WTC11 (cell line): ENCODE data around the gene TMEM235. TPM values are rescaled to one million over a fixed set of nuclear protein-coding genes. Genes with fewer than 3 reads are reported as not detected.

Source experiments
- ATAC-seq: fragments of 200-7000 bp; cut with Tn5 transposase; 2 replicates; pipeline ENCODE4 v1.10.0; 2021; ENCODE audit warnings: mild to moderate bottlenecking, moderate library complexity
- CTCF ChIA-PET: fragments of 300-600 bp; sonication (Branson Sonifier 250); formaldehyde crosslinking; loops from one replicate; lab custom pipeline; 2021; ENCODE audit warnings: antibody characterized with exemption; lab: Charles Lee
- POLR2A ChIA-PET: fragments of 350-600 bp; sonication (Branson Sonifier 250); formaldehyde crosslinking; loops from one replicate; lab custom pipeline; 2021; ENCODE audit warnings: antibody characterized with exemption; lab: Charles Lee
- DNase-seq: peaks from one replicate; pipeline ENCODE4 v3.0.0; 2021; ENCODE audit warnings: low spot score
- H3K27ac Mint-ChIP-seq: 2 replicates; pipeline ENCODE4 v1.8.0; 2021; ENCODE audit warnings: mixed read lengths
- H3K27me3 Mint-ChIP-seq: 2 replicates; pipeline ENCODE4 v1.8.0; 2021; ENCODE audit warnings: low read depth, mild to moderate bottlenecking, moderate library complexity, mixed read lengths
- H3K36me3 Mint-ChIP-seq: 2 replicates; pipeline ENCODE4 v1.8.0; 2021; ENCODE audit warnings: mixed read lengths
- H3K4me1 Mint-ChIP-seq: 2 replicates; pipeline ENCODE4 v1.8.0; 2022; ENCODE audit warnings: mixed read lengths
- H3K4me3 Mint-ChIP-seq: 2 replicates; pipeline ENCODE4 v1.8.0; 2021; ENCODE audit warnings: mild to moderate bottlenecking, moderate library complexity, mixed read lengths
- H3K9me3 Mint-ChIP-seq: 2 replicates; pipeline ENCODE4 v1.8.0; 2021; ENCODE audit warnings: mixed read lengths
- CREB1 ChIP-seq: sonication (generic); formaldehyde crosslinking; IDR thresholded peaks from 2 replicates; pipeline ENCODE4 v1.8.0; 2023; ENCODE audit warnings: mild to moderate bottlenecking, missing genetic modification reagents
- HMGA2 ChIP-seq: fragments of 250-450 bp; sonication (Bioruptor Pico); IDR thresholded peaks from 2 replicates; pipeline ENCODE4 v1.4.0; 2021; ENCODE audit warnings: mild to moderate bottlenecking, moderate library complexity
- PRRX2 ChIP-seq: fragments of 250-450 bp; sonication (Bioruptor Pico); IDR thresholded peaks from 2 replicates; pipeline ENCODE4 v1.8.0; 2021; ENCODE audit warnings: mild to moderate bottlenecking
- RORB ChIP-seq: fragments of 250-450 bp; sonication (Bioruptor Pico); IDR thresholded peaks from 2 replicates; pipeline ENCODE4 v1.9.0; 2021; ENCODE audit warnings: mild to moderate bottlenecking
- TEAD4 ChIP-seq: sonication (generic); formaldehyde crosslinking; IDR thresholded peaks from 2 replicates; pipeline ENCODE4 v1.8.0; 2022; ENCODE audit warnings: mild to moderate bottlenecking, missing genetic modification reagents
- ZNF121 ChIP-seq: sonication (generic); formaldehyde crosslinking; IDR thresholded peaks from 2 replicates; pipeline ENCODE4 v1.8.0; 2023; ENCODE audit warnings: missing genetic modification reagents
- ZNF423 ChIP-seq: fragments of 250-450 bp; sonication (Bioruptor Pico); IDR thresholded peaks from 2 replicates; pipeline ENCODE4 v2.1.2; 2022; ENCODE audit warnings: mild to moderate bottlenecking, moderate library complexity
- ZNF671 ChIP-seq: fragments of 250-450 bp; sonication (Bioruptor Pico); IDR thresholded peaks from 2 replicates; pipeline ENCODE4 v1.8.0; 2021; ENCODE audit warnings: mild to moderate bottlenecking
- total RNA-seq: library from RNA; stranded (reverse); gene quantifications from 3 replicates; pipeline ENCODE4 v1.2.3, GENCODE V29; 2021
- TF ChIP-seq, protein P1 (sequence below): sonication (generic); formaldehyde crosslinking; IDR thresholded peaks from 2 replicates; pipeline ENCODE4 v1.8.0; 2023; ENCODE audit warnings: mild to moderate bottlenecking, missing genetic modification reagents
- TF ChIP-seq, protein P2 (sequence below): sonication (generic); formaldehyde crosslinking; IDR thresholded peaks from 2 replicates; pipeline ENCODE4 v1.8.0; 2022; ENCODE audit warnings: mild to moderate bottlenecking, missing genetic modification reagents
- TF ChIP-seq, protein P3 (sequence below): sonication (generic); formaldehyde crosslinking; IDR thresholded peaks from 2 replicates; pipeline ENCODE4 v1.8.1; 2023; ENCODE audit warnings: mild to moderate bottlenecking, missing genetic modification reagents

Gene TMEM235
- total RNA-seq, 1 experiment from 2014 or later = 0.24 TPM

DNA sequence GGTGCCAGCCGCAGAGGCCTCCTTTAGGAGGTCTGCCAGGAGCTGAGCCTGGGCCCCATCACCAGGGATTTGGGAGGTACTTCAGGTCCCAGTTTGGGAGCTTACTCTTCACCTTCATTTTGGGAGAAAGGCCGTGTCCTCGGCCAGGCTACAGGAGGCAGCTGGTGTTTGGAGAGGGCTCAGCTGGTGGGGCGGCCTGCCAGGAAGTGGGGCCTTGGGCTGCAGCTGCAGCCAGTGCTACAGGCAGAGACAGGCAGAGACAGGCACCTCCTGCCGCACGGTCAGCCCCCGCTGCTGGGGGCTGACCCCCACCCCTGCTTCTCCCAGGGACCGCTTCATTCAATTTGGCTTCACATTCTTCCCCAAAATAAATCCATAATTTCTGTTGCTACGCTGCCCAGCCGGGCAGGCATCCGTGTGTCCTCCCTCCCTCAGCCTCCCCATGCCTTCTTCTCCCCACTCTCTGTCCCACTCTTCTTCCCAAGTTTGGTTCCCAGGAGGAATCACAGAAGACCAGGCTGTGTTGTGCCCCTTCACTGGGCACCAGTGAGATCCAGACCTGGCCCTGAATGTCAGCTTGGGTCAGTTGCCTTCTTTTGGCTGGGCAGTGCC is 6.1 kb downstream of the TMEM235 start:
- Mint-ChIP-seq H3K36me3 (no peaks in the 10 kb centered on the region), H3K4me1 (peaks cover 4% of the 10 kb centered on the region; the same call in 1 of the 2 replicates), H3K4me3 (no peak overlapping the region), H3K27ac (no peak overlapping the region), H3K27me3 (peaks cover 7% of the 10 kb centered on the region), H3K9me3 (peaks cover 5% of the 10 kb centered on the region)
- TF ChIP-seq ZNF671 (no peak), PRRX2 (CRISPR knock-in tag) (no peak), ZNF423 (CRISPR knock-in tag) (no peak), TEAD4 (CRISPR knock-in tag) (no peak), HMGA2 (CRISPR knock-in tag) (no peak), CREB1 (CRISPR knock-in tag) (no peak)
- TF ChIP-seq, protein P1, sequence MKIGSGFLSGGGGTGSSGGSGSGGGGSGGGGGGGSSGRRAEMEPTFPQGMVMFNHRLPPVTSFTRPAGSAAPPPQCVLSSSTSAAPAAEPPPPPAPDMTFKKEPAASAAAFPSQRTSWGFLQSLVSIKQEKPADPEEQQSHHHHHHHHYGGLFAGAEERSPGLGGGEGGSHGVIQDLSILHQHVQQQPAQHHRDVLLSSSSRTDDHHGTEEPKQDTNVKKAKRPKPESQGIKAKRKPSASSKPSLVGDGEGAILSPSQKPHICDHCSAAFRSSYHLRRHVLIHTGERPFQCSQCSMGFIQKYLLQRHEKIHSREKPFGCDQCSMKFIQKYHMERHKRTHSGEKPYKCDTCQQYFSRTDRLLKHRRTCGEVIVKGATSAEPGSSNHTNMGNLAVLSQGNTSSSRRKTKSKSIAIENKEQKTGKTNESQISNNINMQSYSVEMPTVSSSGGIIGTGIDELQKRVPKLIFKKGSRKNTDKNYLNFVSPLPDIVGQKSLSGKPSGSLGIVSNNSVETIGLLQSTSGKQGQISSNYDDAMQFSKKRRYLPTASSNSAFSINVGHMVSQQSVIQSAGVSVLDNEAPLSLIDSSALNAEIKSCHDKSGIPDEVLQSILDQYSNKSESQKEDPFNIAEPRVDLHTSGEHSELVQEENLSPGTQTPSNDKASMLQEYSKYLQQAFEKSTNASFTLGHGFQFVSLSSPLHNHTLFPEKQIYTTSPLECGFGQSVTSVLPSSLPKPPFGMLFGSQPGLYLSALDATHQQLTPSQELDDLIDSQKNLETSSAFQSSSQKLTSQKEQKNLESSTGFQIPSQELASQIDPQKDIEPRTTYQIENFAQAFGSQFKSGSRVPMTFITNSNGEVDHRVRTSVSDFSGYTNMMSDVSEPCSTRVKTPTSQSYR (CRISPR knock-in tag) = no peak
- TF ChIP-seq, protein P2, sequence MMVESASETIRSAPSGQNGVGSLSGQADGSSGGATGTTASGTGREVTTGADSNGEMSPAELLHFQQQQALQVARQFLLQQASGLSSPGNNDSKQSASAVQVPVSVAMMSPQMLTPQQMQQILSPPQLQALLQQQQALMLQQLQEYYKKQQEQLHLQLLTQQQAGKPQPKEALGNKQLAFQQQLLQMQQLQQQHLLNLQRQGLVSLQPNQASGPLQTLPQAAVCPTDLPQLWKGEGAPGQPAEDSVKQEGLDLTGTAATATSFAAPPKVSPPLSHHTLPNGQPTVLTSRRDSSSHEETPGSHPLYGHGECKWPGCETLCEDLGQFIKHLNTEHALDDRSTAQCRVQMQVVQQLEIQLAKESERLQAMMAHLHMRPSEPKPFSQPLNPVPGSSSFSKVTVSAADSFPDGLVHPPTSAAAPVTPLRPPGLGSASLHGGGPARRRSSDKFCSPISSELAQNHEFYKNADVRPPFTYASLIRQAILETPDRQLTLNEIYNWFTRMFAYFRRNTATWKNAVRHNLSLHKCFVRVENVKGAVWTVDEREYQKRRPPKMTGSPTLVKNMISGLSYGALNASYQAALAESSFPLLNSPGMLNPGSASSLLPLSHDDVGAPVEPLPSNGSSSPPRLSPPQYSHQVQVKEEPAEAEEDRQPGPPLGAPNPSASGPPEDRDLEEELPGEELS (CRISPR knock-in tag) = no peak
- no peak for DNase-seq
- CTCF ChIA-PET = interaction anchor here (0.8 to 3.4 kb wide), 3 partner anchors 14 to 153 kb away, joined by 3 to 23 read pairs (median 3); no protein-coding TSS in a partner anchor
- ATAC-seq = no peak
- POLR2A ChIA-PET = interaction anchor here (0.6 kb wide), 1 partner anchor 16 kb away, joined by 3 read pairs; no protein-coding TSS in a partner anchor

DNA sequence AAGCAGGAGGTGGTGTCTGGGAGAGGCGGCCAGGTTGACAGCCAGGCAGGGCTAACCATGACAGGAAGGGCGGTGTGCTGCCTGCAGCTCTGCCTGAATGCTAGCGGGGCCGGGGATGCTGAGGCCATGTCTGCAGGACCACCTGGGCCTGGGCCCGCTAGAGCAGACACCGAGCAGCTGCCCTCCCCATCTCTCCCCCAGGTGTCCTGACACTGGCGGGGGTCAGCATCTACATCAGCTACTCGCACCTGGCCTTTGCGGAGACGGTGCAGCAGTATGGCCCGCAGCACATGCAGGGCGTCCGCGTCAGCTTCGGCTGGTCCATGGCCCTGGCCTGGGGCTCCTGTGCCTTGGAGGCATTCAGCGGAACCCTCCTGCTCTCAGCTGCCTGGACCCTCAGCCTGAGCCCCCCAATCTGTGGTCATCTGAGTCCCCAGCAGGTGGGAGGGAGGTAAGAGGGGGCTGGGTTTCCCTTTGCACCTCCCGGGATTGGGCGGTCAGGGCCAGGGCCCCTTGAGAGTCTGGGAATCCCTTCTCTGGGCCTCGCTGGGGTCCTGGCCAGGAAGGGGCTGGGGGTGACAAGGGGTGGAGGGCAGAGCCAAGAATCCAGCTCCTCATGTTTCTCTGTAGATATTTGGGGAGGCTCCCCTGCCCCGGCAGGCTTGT is 7.5 kb downstream of the TMEM235 start:
- ATAC-seq = no peak
- H3K36me3 Mint-ChIP-seq = no peaks in the 10 kb centered on the region
- H3K27me3 Mint-ChIP-seq = no peaks in the 10 kb centered on the region
- 0 out of 2 replicates have a peak, but pooled peaks have one; percentile 19 for TF ChIP-seq ZNF121 (CRISPR knock-in tag)
- TF ChIP-seq ZNF423 (CRISPR knock-in tag) = no peak
- peaks cover 5% of the 10 kb centered on the region for H3K9me3 Mint-ChIP-seq
- peaks cover 4% of the 10 kb centered on the region; the same call in 1 of the 2 replicates for H3K4me1 Mint-ChIP-seq
- POLR2A ChIA-PET = no interaction called here
- H3K27ac Mint-ChIP-seq = no peak overlapping the region
- H3K4me3 Mint-ChIP-seq = no peak overlapping the region
- CTCF ChIA-PET = interaction anchor here (1.3 to 3.4 kb wide), 2 partner anchors 12 to 52 kb away, joined by 5 to 23 read pairs; partner anchors contain the start of genes AFMID and TK1
- DNase-seq = no peak

DNA sequence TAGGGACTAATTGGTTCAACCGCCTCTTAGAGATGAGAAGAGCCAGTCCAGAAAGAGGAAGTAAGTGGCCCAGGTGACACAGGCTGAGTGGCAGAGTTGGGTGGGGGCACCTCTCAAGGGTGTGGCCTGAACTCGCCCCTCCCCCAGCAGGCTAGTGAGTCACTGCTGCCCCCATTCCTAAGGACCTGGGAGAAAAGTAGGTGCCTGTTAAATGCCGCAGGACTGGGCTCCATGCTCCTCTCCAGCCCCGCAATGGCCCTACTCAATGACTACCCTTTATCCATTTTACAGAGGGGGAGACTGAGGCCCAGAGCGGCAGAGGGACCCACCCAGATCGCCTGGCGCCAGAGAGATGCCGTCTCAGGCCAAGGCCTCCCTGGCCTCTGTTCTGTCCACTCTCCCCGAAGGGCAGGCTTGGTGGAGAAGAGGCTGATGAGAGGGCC is 8.1 kb downstream of the TMEM235 start:
- TF ChIP-seq, protein P3, sequence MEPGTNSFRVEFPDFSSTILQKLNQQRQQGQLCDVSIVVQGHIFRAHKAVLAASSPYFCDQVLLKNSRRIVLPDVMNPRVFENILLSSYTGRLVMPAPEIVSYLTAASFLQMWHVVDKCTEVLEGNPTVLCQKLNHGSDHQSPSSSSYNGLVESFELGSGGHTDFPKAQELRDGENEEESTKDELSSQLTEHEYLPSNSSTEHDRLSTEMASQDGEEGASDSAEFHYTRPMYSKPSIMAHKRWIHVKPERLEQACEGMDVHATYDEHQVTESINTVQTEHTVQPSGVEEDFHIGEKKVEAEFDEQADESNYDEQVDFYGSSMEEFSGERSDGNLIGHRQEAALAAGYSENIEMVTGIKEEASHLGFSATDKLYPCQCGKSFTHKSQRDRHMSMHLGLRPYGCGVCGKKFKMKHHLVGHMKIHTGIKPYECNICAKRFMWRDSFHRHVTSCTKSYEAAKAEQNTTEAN = no peak
- no peak for TF ChIP-seq RORB (CRISPR knock-in tag)
- ATAC-seq (no peak), DNase-seq (no peak)
- no peak overlapping the region for H3K27ac Mint-ChIP-seq
- peaks cover 4% of the 10 kb centered on the region; the same call in 1 of the 2 replicates for H3K4me1 Mint-ChIP-seq
- peaks cover 5% of the 10 kb centered on the region for H3K9me3 Mint-ChIP-seq
- H3K36me3 Mint-ChIP-seq = no peaks in the 10 kb centered on the region
- ChIA-PET POLR2A (no interaction called here), CTCF (interaction anchor here (1.0 to 3.4 kb wide), 4 partner anchors 12 to 155 kb away, joined by 3 to 23 read pairs (median 4); partner anchors contain the start of genes AFMID and TK1)
- H3K4me3 Mint-ChIP-seq = no peak overlapping the region
- no peaks in the 10 kb centered on the region for H3K27me3 Mint-ChIP-seq
